ENCODE data around the gene SLIT3. TPM values are rescaled to one million over a fixed set of nuclear protein-coding genes. Genes with fewer than 3 reads are reported as not detected.

SLIT3 gene
- total and polyA plus RNA-seq, 2 donors from 2014 or later: 14.5 to 54.1 TPM

GRCh38 chr5:168683247-168683926 lies 617.6 kb downstream of the SLIT3 start:
- DNase-seq (no peak), FAIRE-seq (no peak)
- Histone ChIP-seq H3K36me3 (ENCODE audit: control insufficient read depth in 2 of 3, insufficient read depth in 3 of 3, low read length in 3 of 3) (no peaks in the 10 kb centered on the region), H3K4me3 (ENCODE audit: low read length in 3 of 3) (no peak overlapping the region), H3K27me3 (ENCODE audit: control insufficient read depth, insufficient read depth, low read length) (no peaks in the 10 kb centered on the region), H3K4me1 (ENCODE audit: control insufficient read depth in 2 of 3, insufficient read depth in 2 of 3, low read depth in 1 of 3, low read length in 3 of 3) (peaks cover 0 to 3% (median 0%) of the 10 kb centered on the region in 3 donors), H3K9me3 (ENCODE audit: control insufficient read depth in 2 of 3, insufficient read depth in 1 of 3, low read length in 3 of 3) (no peaks in the 10 kb centered on the region), H3K27ac (ENCODE audit: low read depth in 2 of 2, low read length in 2 of 2) (no peak overlapping the region), H3K9ac (ENCODE audit: low read length in 3 of 3) (no peak overlapping the region)
- TF ChIP-seq CTCF (IDR thresholded peaks at IDR 0.05; ENCODE audit: borderline replicate concordance, extremely low read depth, insufficient read depth): no peak
- intact Hi-C loops (cut with DNase I): no loop called here

GRCh38 chr5:168681556-168682183 lies 619.3 kb downstream of the SLIT3 start:
- TF ChIP-seq CTCF (IDR thresholded peaks at IDR 0.05; ENCODE audit: borderline replicate concordance, extremely low read depth, insufficient read depth): no peak
- no peak overlapping the region for H3K4me3 ChIP-seq (ENCODE audit: low read length in 3 of 3)
- no peaks in the 10 kb centered on the region for H3K9me3 ChIP-seq (ENCODE audit: control insufficient read depth in 2 of 3, insufficient read depth in 1 of 3, low read length in 3 of 3)
- no peak for FAIRE-seq
- no peaks in the 10 kb centered on the region for H3K27me3 ChIP-seq (ENCODE audit: control insufficient read depth, insufficient read depth, low read length)
- peaks cover 0 to 3% (median 0%) of the 10 kb centered on the region in 3 donors for H3K4me1 ChIP-seq (ENCODE audit: control insufficient read depth in 2 of 3, insufficient read depth in 2 of 3, low read depth in 1 of 3, low read length in 3 of 3)
- H3K27ac ChIP-seq (ENCODE audit: low read depth in 2 of 2, low read length in 2 of 2): peak overlapping the region in 1 of 2 donors; percentile 28
- no peaks in the 10 kb centered on the region for H3K36me3 ChIP-seq (ENCODE audit: control insufficient read depth in 2 of 3, insufficient read depth in 3 of 3, low read length in 3 of 3)
- no peak overlapping the region for H3K9ac ChIP-seq (ENCODE audit: low read length in 3 of 3)
- DNase-seq: no peak
- intact Hi-C loops (cut with DNase I): no loop called here

- H3K27me3 ChIP-seq (ENCODE audit: control insufficient read depth, insufficient read depth, low read length): no peaks in the 10 kb centered on the region
- intact Hi-C loops (cut with DNase I): no loop called here
- no peak overlapping the region for H3K27ac ChIP-seq (ENCODE audit: low read depth in 2 of 2, low read length in 2 of 2)
- H3K4me1 ChIP-seq (ENCODE audit: control insufficient read depth in 2 of 3, insufficient read depth in 2 of 3, low read depth in 1 of 3, low read length in 3 of 3): peaks cover 0 to 3% (median 0%) of the 10 kb centered on the region in 3 donors
- no peak for FAIRE-seq
- no peak for TF ChIP-seq CTCF (IDR thresholded peaks at IDR 0.05; ENCODE audit: borderline replicate concordance, extremely low read depth, insufficient read depth)
- no peak for DNase-seq
- H3K4me3 ChIP-seq (ENCODE audit: low read length in 3 of 3): no peak overlapping the region
- no peaks in the 10 kb centered on the region for H3K36me3 ChIP-seq (ENCODE audit: control insufficient read depth in 2 of 3, insufficient read depth in 3 of 3, low read length in 3 of 3)
- no peaks in the 10 kb centered on the region for H3K9me3 ChIP-seq (ENCODE audit: control insufficient read depth in 2 of 3, insufficient read depth in 1 of 3, low read length in 3 of 3)
- no peak overlapping the region for H3K9ac ChIP-seq (ENCODE audit: low read length in 3 of 3)
Observed at GRCh38 chr5:168680395-168680794, 620.5 kb downstream of the SLIT3 start.
